Stimulated activated CD8-positive, alpha-beta memory T cell treated with anti-CD3 and anti-CD28 coated beads, Interleukin-15, amount 100 ng/mL, for 24 hours (primary cell): Measurements from ENCODE around the gene RHEB.

Experiments
- DNase-seq: peaks from one replicate; pipeline ENCODE4 v3.0.0-alpha.2; 2020; ENCODE audit warnings: low read depth

Gene RHEB

GRCh38 chr7:151470711-151471110 lies 49.0 kb downstream of the RHEB start:
- DNase-seq: no peak

DNA sequence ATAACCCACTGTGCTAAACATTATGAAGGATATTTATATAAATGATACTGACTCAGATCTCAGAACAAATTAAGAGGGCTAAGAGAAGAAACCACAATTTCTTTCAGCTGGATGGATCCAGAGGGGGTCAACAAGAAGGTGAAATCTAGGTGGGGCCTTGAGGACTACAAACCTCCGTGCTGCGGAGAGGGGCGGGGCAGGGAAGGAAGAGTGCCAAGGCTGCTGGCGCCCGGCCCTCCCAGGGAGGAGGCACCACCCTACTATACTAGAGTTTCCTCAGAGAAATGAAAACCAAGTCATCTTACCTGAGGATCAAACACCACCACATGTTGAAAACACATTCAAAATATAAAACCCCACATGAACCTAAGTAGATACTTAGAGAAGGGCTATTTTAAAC lies 50.4 kb downstream of the RHEB start:
- no peak for DNase-seq

GRCh38 chr7:151468217-151469018 lies 51.3 kb downstream of the RHEB start:
- no peak for DNase-seq

DNA sequence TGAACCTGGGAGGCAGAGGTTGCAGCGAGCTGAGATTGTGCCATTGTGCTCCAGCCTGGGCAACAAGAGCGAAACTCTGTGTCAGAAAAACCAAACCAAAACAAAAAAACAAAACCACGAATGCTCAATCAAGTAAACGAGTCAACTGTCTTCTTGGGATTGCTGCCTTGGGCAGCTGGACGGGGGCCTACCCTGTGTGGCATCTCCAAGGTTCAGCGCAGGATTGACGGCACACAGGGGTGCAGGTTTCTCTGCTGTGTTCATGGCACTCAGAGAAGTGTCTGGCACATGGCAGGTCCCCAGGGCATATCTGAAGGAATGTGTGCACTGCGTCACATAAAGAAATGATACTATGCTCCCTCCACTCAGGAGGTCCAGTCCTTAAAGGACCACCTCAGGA lies 54.5 kb downstream of the RHEB start:
- DNase-seq: no peak

DNA sequence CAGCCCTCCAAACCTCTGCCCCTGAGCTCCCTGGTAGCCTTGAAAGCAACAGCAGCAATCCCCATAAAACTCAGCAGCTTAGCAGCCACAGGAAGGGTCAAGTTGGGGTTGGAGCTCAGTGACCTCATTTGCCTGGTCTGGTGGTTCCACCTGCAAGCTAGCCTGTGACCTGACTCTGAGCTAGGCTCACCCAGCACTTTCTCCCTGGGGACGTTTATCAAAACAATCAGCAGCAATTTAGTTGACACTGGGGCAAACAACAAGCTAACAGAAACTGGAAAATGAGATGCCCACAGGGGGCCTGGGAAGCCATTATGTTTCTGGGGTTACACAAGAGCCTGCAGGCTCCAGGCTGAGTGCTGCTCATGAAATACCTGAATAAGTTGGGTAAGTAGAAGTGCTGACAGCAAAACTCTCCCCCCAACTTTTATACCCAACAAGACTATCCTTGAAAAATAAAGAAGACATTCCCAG lies 57.4 kb downstream of the RHEB start:
- no peak for DNase-seq

DNA sequence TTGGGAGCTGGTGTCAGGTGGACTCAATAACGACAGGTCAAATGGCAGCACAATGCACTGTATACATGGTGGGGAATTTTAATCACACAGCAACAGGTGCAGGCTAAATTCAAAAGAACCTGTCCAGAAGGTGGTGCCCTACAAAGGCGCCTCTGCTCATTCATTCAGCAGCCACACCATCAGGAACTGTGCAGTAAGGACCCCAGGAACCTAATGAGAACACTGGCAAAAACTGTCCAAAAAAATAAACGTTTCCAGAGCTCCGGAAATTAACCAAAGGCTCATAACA lies 57.8 kb downstream of the RHEB start:
- DNase-seq: no peak

DNA sequence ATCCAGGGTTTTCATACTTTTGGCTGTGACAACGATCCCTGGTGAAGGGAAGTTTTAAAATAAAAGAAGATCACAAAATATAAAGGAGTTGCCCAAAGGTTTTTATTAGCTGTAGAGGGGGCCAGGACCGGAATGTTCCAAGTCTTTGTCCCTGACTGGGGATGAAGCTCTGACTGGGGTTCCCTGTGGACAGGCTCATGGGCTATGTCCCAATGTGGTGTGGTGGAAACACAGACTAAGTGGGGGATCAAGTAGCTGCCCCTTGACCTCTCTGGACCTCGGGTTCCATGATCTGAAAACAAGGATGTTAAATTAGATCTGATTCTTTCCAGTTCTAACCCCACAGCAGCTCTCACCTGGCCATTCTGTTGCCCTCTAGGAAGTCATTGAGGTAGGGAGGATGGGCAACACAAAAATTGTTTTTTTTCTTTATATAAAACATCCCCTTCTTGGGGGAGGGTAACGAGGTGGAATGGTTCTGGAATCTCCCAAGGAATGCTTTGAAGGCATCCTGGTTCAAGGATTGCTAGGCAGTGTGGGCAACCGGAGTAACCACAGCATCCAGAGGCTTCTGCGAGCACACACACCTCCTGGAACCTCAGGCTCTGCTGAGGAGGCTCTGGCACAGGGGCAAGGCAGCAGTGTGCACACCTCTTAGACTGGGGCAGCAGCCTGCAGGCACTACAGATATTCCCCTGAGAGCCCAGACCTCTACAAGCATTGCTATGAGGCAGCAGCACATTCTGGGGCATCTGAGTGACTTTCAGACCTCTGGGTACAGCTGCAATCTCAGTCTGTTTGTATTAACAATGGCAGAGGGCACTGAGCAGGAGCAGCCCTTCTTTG lies 58.4 kb downstream of the RHEB start:
- DNase-seq: no peak

- DNase-seq: no peak
Observed at GRCh38 chr7:151460474-151460855, 59.2 kb downstream of the RHEB start.

DNA sequence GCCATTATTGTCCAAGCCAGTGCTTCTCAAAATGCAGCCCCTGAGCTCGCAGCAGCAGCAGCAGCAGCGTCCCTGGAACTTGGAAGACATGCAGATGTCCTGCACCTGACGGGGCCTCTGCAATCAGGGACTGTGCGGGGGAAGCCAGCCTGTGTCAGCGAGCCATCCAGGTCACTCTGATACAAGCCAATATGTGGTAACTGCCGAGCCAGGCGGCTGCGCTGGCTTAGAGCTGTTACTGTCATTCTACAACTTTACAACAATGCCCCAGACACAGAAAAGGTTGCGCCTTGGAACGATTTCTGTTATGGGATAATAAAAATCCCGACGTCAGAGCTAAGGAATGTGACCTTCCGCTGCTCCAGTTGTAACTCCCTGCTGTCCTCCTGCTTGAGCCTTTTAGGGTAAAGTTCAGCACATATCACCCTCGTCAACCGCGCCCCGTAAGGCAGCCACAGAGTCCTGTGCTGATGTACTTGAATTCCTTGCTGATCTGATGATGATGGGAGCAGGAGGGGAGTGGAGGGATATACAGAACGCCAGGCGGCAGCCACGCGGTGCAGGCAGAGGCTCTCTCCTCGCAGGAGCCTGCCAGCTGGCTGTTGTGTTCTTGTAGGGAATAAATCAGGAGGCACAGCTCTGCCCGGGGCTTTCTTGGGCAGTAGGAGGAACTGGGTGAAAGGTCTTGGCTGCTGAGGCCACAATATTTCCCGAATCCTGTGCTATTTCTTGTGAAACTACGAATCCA lies 59.8 kb downstream of the RHEB start:
- no peak for DNase-seq

DNA sequence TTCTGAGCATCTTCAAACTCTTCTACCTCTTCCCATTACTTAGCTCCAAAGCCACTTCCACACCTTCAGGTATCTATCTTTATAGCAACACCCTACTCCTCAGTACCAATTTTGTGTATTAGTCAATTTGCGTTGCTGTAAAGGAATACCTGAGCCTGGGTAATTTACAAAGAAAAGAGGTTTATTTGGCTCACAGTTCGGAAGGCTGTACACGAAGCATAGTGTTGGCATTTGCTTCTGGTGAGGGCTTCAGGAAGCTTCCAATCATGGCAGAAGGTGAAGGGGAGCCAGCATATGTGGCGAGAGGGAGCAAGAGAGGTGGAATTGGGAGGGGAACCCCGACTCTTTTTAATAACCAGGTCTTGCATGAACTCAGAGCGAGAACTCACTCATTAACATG lies 62.2 kb downstream of the RHEB start:
- no peak for DNase-seq

DNA sequence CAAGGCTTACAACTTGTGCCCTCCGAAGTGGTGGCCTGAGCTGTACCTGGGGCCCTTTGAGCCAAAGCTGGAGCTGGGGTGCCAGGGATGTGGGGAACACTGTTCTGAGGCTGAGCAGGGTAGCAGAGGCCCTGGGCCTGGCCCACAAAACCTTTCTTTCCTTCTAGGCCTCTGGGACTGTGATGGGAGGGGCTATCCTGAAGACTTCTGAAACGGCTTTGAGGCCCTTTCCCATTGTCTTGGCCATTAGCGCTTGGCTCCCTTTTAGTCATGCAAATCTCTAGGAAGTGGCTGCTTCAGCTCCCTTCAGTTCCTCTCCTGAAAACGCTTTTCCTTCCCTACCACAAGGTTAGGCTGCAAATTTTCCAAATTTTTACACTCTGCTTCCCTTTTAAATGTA lies 62.9 kb downstream of the RHEB start:
- no peak for DNase-seq

DNA sequence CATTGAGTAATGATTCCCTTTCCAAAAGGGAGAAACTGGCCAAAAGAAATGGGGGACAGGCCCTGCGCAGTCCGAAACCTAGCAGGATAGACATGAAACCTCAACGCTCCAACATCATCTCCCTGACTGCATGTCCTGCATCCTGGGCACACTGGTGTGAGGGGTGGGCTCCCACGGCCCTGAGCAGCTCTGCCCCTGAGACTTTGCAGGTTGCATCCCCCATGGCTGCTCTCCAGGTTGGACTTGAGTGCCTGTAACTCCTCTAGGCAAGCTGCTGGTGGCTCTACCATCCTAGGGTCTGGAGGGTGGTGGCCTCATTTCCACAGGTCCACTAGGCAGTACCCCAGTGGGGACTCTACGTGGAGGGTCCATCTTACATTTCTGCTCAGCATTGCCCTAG lies 63.4 kb downstream of the RHEB start:
- DNase-seq: no peak

- DNase-seq: no peak
Observed at GRCh38 chr7:151455690-151456089, 64.0 kb downstream of the RHEB start.

DNA sequence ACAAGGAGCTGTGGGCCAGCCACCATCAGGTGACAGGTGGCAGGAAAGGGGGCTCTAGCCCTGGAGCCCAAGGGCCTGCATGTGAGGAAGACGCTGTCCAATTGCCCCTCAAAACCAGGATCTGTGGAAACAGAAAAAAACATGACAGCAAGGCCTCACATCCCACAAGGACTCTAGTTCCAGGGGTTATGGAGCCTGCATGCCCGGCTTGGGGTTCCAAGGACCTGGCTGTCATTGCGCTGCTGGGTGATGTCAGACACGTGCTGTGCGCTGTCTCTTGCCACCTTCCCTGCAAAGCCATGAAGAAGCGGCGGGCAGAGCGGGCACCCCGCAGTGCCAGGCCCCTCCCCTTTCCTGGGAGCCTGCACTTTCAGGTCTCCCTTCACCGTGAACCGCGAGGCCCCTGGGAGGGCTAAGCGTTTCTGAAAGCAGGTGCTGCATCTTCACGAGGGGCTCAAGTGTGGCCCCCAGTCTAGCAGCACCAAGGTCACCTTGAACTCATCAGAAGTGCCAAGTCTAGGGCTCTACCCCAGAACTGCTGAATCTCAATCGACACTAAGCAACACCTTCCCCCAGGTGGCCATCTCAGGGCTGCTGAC lies 64.7 kb downstream of the RHEB start:
- DNase-seq: no peak

GRCh38 chr7:151454305-151454704 lies 65.4 kb downstream of the RHEB start:
- DNase-seq: no peak

- DNase-seq: no peak
Observed at GRCh38 chr7:151453326-151453791, 66.3 kb downstream of the RHEB start.

- DNase-seq: no peak
Observed at GRCh38 chr7:151452680-151453325, 66.9 kb downstream of the RHEB start.

DNA sequence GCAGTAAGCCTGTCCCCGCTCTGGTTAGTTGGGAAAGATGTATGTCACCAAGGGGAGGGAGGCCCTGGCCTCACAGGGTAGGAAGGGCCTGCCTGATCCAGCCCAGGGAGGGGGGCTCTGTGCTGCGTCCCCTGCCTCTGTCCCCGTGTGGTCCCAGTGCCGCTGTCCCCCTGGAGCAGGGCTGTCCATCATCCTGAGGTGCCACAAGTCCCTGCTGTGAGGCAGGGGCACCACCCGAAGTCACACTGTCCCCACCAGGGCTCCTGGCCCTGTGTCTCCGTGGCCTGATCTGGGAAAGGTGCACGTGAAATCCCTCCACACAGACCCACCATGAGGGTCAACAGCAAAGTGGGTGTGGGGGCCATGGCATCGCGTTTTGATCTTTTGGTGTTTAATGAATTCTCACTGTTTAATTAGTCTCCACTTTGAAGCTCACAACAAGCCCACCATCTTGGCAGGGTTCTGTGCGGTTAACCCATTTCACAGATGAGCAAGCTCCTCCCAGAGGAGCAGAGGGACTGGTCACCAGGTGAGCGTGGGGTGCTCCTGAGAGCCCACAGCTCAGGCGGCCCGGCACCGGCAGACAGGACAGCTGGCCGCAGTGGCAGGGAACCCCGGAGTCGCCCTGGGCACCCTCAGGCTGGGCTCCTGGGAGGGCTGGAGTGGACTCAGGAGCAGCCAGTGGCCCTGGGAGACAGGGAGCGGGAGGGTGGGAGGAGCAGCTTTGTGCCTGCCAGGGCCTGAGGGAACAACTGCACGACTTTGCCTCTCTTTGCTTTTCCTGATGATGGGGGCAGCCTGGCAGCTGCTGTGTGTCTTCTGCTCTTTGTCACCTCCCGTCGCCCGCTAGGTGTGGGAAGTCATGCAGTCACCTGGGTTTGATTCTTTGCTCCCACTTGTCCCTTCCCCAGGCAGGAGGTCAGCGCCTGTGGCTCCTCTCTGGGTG lies 67.8 kb downstream of the RHEB start:
- DNase-seq: no peak

DNA sequence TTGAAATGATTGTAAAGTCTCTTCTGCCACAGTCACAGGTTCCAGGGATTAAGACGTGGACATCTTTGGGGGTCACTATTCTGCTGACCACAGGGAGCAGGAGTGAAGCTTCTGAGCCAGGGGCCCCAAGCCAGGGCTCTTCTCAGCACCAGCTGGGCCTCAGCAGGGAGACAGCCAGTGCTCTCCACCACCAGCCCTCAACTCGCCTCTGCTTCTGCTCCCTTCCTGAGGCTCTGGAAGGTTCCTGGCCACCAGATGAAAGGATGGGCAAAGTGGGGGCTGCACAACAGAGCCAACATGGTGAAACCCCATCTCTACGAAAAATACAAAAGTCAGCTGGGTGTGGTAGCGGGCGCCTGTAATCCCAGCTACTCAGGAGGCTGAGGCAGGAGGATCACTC lies 68.5 kb downstream of the RHEB start:
- no peak for DNase-seq

DNA sequence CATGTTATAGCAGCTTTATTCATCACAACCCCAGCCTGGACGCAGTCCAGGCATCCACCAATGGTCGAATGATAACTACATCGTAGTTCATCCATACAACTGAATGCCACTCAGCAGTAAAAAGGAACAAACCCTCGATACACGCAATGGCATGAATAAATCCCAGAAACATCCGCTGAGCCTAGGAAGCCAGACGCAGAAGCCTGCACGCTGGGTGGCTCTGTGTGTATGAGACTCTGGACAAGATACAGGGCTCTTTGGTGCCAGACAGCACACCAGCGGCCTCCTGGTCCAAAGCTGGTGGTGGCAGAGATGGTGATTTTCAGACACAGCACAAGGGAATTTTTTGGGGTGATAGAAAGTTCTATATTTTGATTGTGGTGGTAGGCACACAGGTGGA lies 69.7 kb downstream of the RHEB start:
- no peak for DNase-seq
